KBM-7 (cell line): ENCODE measurements around the gene ZNG1F.
"Not testable (repeated sequence)": the region's sequence is repeated elsewhere in the genome, so short reads cannot be mapped to it uniquely, and the experiment has no call there.

ENCODE experiments used
- DNase-seq: peaks from one replicate; pipeline ENCODE4 v3.0.0-alpha.2; 2015
- in situ Hi-C: fragments of 300-500 bp; cut with MboI; formaldehyde crosslinking; loops from 2 replicates; pipeline ENCODE4 v1.14.3; 2020; ENCODE audit warnings: low sequenced_read_pairs, low pct_unique_long_range_greater_than_20kb, mixed read lengths

ZNG1F gene

GRCh38 chr9:41090386-41090785 is 98.7 kb downstream of the ZNG1F start:
- in situ Hi-C loops, DNase-seq: not testable (repeated sequence)

GRCh38 chr9:41088450-41089059 is 100.6 kb downstream of the ZNG1F start:
- DNase-seq, in situ Hi-C loops: not testable (repeated sequence)

GRCh38 chr9:41087929-41088328 is 101.2 kb downstream of the ZNG1F start:
- DNase-seq, in situ Hi-C loops: not testable (repeated sequence)

DNA sequence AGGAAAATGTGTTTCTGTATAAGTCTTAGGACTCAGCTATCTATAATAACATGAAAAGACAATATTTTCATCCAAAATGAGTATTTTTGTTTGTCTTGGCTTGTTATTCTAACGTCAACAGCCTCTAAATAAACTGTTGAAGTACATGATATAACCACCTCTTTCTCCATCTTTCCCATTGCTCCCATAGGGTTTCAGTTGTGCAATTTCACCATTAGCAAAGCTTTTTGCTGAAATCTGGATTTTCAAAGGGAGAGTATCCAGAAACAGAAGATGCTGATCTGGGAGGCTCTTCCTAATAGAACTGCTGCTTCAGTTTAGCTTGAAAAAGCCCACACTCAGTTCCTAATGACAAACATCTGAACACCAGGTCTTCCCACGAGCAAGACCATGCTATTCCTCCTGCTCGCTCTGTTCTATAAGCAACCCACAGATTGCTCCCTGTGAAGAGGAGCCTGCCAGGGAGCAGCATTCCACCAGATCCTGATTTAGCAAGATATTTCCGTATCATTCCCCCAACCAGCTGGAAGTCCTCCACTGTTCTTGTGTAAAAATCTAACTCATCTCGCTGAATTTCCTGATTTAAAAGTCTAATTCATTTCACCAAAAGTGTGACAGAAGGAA is 101.8 kb downstream of the ZNG1F start:
- in situ Hi-C loops, DNase-seq: not testable (repeated sequence)

DNA sequence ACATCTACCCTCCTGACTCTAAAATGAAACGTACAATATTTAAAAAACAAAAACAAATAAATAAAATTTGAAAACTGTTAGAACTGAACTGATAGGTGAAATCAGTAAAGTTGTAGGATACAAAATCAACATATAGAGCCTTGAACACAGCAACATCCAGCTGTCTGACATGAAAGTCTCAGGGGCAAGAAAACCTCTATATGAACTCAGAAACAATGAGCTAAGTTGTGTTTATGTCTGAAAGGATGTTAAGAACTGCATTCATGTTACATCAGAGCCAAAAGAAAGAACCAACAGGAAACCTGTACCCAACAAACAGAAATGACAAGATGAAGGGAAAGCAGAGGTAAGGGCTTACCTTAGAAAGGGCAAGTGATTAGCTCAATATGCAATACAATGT is 102.4 kb downstream of the ZNG1F start:
- in situ Hi-C loops = not testable (repeated sequence)

GRCh38 chr9:41086215-41086614 is 102.9 kb downstream of the ZNG1F start:
- in situ Hi-C loops, DNase-seq: not testable (repeated sequence)

More for the DNA sequence above, 102.4 kb downstream of the ZNG1F start:
- DNase-seq = not testable (repeated sequence)

DNA sequence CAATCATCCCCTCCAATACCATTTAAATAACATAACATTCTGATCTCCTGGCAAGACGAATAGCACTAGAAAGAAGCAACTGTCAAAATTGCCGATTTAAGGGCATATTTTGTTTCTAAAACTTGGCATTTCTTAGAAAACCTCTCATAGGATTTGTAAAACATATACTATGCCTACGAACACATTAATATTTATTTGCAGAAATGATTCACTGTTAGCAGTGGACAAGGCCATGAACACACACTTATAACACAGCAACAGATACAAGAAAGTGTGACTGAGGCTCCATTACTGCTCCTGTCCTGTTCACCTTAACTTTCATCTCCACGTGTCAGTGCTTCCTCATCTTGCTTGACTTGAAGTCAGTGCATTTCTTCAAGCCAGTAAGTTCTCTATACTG is 106.8 kb downstream of the ZNG1F start:
- in situ Hi-C loops, DNase-seq: not testable (repeated sequence)
